MCF 10A (cell line): ENCODE measurements around the gene ASZ1. TPM values are rescaled to one million over a fixed set of nuclear protein-coding genes. Genes with fewer than 3 reads are reported as not detected.

ENCODE experiments used
- BruUV-seq: library from RNA; stranded (reverse); fragments of 400-500 nt; replicated peaks from 2 replicates; lab custom pipeline; 2021; lab: Mats Ljungman, UMichigan
- CTCF ChIA-PET: fragments of 300-600 bp; sonication (Branson Sonifier 250); formaldehyde crosslinking; extraction: SDS; loops from one replicate; lab custom pipeline; 2021; ENCODE audit warnings: antibody characterized with exemption, inconsistent platforms; lab: Yijun Ruan, JAX
- POLR2A ChIA-PET: fragments of 300-600, 350-650 bp; sonication (Branson Sonifier 250); formaldehyde crosslinking; extraction: SDS; loops from one replicate; lab custom pipeline; 2020; ENCODE audit warnings: antibody characterized with exemption, inconsistent platforms; lab: Yijun Ruan, JAX
- DNase-seq: peaks from one replicate; pipeline ENCODE4 v3.0.0-alpha.2; 2018; ENCODE audit not compliant: unreplicated experiment
- H3K27ac Mint-ChIP-seq: one replicate; pipeline ENCODE4 v1.8.0; 2022; ENCODE audit warnings: mild to moderate bottlenecking, low read depth, mixed read lengths; ENCODE audit not compliant: unreplicated experiment
- H3K27me3 Mint-ChIP-seq: one replicate; pipeline ENCODE4 v1.8.0; 2022; ENCODE audit warnings: mixed read lengths; ENCODE audit not compliant: insufficient read depth, unreplicated experiment
- H3K36me3 Mint-ChIP-seq: one replicate; pipeline ENCODE4 v1.8.0; 2022; ENCODE audit warnings: mild to moderate bottlenecking, moderate library complexity, mixed read lengths; ENCODE audit not compliant: insufficient read depth, unreplicated experiment
- H3K4me1 Mint-ChIP-seq: one replicate; pipeline ENCODE4 v1.8.0; 2022; ENCODE audit warnings: mixed read lengths; ENCODE audit not compliant: insufficient read depth, unreplicated experiment
- H3K4me3 Mint-ChIP-seq: one replicate; pipeline ENCODE4 v1.8.0; 2022; ENCODE audit warnings: mild to moderate bottlenecking, moderate library complexity, mixed read lengths; ENCODE audit not compliant: unreplicated experiment
- H3K9me3 Mint-ChIP-seq: one replicate; pipeline ENCODE4 v1.8.0; 2022; ENCODE audit warnings: mixed read lengths; ENCODE audit not compliant: unreplicated experiment
- intact Hi-C: fragments of 100-400 bp; cut with micrococcal nuclease; formaldehyde crosslinking; loops from 2 replicates; pipeline ENCODE4 v1.14.1; 2022
- total RNA-seq: library from RNA; stranded (reverse); gene quantifications from 2 replicates; pipeline ENCODE4 v1.2.3, GENCODE V29; 2022
- TF ChIP-seq, protein P1 (sequence below): fragments of 200-600 bp; IDR thresholded peaks from one replicate; pipeline ENCODE4 v1.8.0; 2022; ENCODE audit warnings: antibody characterized with exemption, mild to moderate bottlenecking; ENCODE audit not compliant: unreplicated experiment

The ASZ1 gene
- total RNA-seq, 1 experiment from 2014 or later: not detected

DNA sequence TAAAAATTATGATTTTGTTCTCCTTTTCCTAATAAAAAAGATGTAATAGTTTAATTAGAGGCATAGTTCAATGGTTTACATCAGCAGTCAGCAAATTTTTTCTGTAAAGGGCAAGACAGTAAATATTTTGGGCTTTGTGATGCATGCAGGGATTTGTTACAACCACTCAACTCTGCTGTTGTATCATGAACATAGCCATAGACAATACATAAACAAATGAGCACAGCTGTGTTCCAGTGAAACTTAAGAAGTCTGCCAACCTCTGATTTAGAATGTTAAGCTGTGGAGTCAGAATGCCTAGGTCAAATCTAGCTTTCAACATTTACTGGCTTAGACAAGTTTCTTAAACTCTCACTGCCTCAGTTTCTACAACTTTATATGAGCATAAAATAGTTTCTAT lies 31.6 kb downstream of the ASZ1 start:
- Mint-ChIP-seq H3K4me1 (no peaks in the 10 kb centered on the region), H3K36me3 (no peaks in the 10 kb centered on the region), H3K4me3 (no peak overlapping the region), H3K27ac (no peak overlapping the region), H3K27me3 (peaks cover 84% of the 10 kb centered on the region), H3K9me3 (no peaks in the 10 kb centered on the region)
- TF ChIP-seq, protein P1, sequence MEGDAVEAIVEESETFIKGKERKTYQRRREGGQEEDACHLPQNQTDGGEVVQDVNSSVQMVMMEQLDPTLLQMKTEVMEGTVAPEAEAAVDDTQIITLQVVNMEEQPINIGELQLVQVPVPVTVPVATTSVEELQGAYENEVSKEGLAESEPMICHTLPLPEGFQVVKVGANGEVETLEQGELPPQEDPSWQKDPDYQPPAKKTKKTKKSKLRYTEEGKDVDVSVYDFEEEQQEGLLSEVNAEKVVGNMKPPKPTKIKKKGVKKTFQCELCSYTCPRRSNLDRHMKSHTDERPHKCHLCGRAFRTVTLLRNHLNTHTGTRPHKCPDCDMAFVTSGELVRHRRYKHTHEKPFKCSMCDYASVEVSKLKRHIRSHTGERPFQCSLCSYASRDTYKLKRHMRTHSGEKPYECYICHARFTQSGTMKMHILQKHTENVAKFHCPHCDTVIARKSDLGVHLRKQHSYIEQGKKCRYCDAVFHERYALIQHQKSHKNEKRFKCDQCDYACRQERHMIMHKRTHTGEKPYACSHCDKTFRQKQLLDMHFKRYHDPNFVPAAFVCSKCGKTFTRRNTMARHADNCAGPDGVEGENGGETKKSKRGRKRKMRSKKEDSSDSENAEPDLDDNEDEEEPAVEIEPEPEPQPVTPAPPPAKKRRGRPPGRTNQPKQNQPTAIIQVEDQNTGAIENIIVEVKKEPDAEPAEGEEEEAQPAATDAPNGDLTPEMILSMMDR: no peak
- no TSS peak for BruUV-seq
- CTCF ChIA-PET: interaction anchor here (1.0 kb wide), 1 partner anchor 11 kb away, joined by 4 read pairs; no protein-coding TSS in a partner anchor
- intact Hi-C loops: no loop called here
- POLR2A ChIA-PET: interaction anchor here (0.6 to 0.7 kb wide), 2 partner anchors 11 to 753 kb away, joined by 3 to 4 read pairs; no protein-coding TSS in a partner anchor
- DNase-seq: no peak

DNA sequence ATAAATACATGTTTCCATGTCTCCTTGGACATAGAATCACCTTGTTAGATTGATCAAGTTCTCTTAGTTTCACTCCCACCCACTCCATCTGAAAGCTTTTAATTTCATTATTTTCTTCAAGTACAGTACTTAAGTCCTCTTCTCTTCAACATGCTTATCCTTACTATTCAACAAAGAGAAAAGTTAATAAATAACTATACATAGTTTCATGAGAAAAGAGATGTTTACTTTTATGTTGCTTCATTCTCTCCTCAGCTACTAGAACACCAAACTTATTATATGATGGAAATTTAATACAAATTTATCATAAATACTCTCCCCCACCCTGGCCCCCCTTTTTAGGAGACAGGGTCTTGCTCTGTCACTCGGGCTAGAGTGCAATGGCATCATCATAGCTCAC lies 33.5 kb downstream of the ASZ1 start:
- TF ChIP-seq, protein P1: no peak
- intact Hi-C loops: no loop called here
- no peak for DNase-seq

DNA sequence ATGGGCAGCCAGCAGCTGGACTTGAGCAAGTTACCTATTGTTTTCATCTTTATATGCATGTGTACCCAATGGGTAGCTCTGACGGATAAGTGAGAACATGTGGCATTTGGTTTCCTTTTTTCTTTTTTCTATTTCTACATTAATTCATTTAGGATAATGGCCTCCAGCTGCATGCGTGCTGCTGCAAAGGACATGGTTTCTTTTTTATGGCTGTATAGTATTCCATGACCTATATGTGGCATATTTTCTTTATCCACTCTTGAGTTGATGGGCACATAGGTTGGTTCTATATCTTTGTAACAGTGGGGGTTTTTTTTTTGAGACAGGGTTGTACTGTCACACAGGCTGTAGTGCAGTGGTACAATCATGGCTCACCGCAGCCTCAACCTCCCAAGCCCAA lies 37.4 kb downstream of the ASZ1 start:
- Mint-ChIP-seq H3K9me3 (no peaks in the 10 kb centered on the region), H3K36me3 (no peaks in the 10 kb centered on the region), H3K27me3 (peaks cover 66% of the 10 kb centered on the region), H3K4me3 (no peak overlapping the region), H3K4me1 (no peaks in the 10 kb centered on the region), H3K27ac (no peak overlapping the region)
- no TSS peak for BruUV-seq
- intact Hi-C loops: loop anchor here (5.0 to 10.0 kb wide), 3 partner anchors 403 to 1215 kb away; no protein-coding TSS in a partner anchor
- TF ChIP-seq, protein P1: no peak
- no peak for DNase-seq
- ChIA-PET POLR2A (no interaction called here), CTCF (interaction anchor here (0.6 to 1.4 kb wide), 4 partner anchors 9 to 460 kb away, joined by 3 to 11 read pairs (median 4); no protein-coding TSS in a partner anchor)

More for the DNA sequence above, 33.5 kb downstream of the ASZ1 start:
- peaks cover 68% of the 10 kb centered on the region for H3K27me3 Mint-ChIP-seq
- H3K36me3 Mint-ChIP-seq: no peaks in the 10 kb centered on the region
- ChIA-PET POLR2A (no interaction called here), CTCF (interaction anchor here (0.7 kb wide), 1 partner anchor 194 kb away, joined by 3 read pairs; no protein-coding TSS in a partner anchor)
- no peak overlapping the region for H3K27ac Mint-ChIP-seq
- H3K9me3 Mint-ChIP-seq: no peaks in the 10 kb centered on the region
- no peaks in the 10 kb centered on the region for H3K4me1 Mint-ChIP-seq
- H3K4me3 Mint-ChIP-seq: no peak overlapping the region
- no TSS peak for BruUV-seq

DNA sequence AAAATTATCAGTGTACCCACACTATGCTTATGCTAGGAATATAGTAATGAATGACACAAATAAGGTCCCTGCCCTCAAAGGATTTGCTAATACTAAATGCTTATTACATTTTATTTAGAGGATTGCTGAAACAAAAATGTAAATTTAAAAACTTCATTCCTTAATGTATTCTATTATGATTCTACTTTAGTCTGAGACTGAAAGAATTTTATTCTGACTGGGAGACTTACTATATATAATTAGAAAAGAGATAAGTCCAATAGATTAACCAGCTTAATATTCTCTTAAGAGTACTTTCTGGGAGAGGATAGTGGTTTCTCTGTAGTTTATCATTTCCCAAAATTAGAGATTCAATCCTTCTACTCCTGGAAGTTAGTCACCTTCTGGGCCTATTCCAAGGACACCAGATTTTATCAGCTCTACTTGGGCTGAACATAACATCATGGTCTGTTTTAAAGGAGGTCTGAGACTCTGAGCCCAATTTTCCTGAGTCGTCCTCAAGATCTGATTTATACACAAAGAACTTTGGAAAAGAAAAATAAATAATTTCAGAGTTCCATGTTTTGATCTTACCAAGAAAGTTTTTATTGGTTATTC lies 41.1 kb downstream of the ASZ1 start:
- POLR2A ChIA-PET: no interaction called here
- H3K4me3 Mint-ChIP-seq: no peak overlapping the region
- intact Hi-C loops: loop anchor here (1.0 to 10.0 kb wide), 4 partner anchors 173 to 1211 kb away; no protein-coding TSS in a partner anchor
- CTCF ChIA-PET: interaction anchor here (0.7 to 3.4 kb wide), 5 partner anchors 12 to 173 kb away, joined by 3 to 29 read pairs (median 4); no protein-coding TSS in a partner anchor
- peaks cover 57% of the 10 kb centered on the region for H3K27me3 Mint-ChIP-seq
- no peaks in the 10 kb centered on the region for H3K36me3 Mint-ChIP-seq
- H3K27ac Mint-ChIP-seq: no peak overlapping the region
- no peak for DNase-seq
- H3K9me3 Mint-ChIP-seq: no peaks in the 10 kb centered on the region
- TF ChIP-seq, protein P1: peak; percentile 1
- BruUV-seq: no TSS peak
- H3K4me1 Mint-ChIP-seq: no peaks in the 10 kb centered on the region
